GM21576 (cell line): ENCODE data around the gene SH2D3A.

Experiments used
- ATAC-seq: cut with Tn5 transposase; IDR thresholded peaks from one replicate; pipeline ENCODE4 v1.9.1; 2021; ENCODE audit warnings: mild to moderate bottlenecking, moderate library complexity; ENCODE audit not compliant: unreplicated experiment

The SH2D3A gene

DNA sequence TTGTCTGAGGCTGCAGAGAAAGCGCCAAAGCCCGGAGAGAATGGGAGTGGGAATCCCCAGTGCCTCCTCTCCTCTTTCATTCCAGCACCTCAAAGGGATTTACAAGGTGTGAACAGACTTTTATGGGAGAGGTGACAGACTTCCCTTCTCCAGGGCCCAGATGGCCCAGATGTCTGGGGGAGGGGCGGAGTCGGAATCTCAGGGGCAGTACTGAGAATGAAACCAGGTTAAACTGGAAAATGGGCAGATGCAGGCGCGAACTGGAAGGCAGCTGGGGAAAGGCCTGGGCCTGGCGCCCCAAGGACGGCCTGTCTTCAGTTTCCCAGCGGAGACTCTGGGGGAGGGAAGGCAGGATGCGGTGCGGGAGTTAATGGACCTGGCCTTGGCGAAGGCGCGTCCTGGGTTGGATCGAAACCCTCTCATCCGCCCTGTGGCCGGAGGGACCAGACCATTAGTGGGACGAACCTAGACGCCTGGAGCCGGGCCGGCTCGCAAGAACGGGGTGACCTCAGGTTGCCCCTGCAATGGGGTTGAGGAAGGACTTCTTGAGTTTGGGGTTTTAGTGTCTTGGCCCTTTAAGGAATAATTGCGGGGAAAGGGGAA is 28.3 kb downstream of the SH2D3A start:
- no peak for ATAC-seq

DNA sequence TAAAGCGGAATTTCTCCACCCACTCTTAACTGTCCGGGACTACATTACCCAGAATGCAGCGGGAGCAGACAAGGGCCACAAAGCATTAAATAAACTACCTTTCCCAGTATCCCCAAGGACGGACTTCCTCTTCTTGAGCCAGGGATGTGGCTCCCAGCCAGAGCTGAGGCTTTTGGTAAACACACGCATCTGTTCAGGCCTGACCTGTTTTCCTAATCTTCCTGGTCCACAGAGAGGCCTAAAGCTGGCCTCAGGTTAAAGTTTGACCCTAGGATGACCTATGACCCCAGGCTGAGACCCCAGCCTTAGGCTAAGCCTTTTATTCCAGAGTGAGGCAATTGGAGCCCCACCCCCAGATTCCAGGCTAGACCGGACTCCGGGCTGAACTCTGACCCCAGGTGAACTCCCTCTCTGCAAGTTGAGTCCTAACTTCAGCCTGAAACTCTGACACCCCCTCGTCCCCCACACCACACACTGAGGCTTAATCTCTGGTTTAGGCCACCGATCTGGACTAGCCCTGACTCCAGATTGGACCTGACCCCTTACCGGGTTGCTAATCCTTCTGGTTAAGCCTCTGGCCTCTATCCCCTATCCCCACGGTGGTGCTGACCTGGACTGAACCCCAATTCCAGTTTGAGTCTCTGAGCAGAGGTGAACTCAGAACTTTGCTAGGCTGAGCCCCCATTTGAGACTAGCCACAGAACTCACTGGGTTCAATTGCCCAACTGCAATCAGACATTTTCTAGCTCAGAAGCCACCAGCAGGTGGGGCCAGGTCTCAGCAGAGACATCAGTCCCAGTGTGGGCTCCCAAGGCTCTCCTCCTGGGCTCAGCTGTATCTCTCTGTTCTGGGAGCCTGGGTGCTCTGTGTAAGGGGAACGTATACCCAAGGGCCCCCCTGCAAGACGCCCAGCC is 29.1 kb downstream of the SH2D3A start:
- ATAC-seq, result peak; percentile 1

DNA sequence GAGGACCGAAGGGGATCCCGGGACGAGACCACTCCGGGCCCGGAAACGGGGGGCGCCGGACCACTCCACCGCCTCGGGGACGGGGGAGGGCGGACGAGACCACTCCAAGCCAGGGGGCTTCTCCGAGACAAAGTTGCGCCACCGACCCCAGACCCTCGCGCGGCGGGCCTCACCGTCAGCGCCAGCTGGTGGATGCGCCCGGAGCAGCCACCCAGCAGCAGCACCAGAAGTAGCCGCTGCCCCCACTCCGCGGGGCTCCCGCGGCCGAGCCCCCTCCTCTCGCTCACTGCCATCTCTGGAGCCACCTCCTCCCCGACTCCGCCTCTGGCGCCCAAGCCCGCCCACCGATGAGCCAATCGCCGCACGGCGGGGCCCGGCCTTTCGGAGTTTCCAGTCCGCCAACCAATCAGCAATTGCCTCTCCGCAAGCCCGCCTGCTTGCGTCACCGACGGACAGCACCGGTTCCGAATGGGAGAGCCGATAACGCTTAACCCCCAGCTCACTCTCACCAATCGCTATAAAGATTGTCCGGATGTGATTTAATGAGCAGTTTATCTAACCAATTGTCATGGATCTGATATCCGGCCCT is 29.9 kb downstream of the SH2D3A start, which contains the start of gene GPR108:
TSS of gene GPR108 (minus strand) at position 297 of the 589 bp plus-strand sequence. CDS start at position 293, 4 bp downstream.
- ATAC-seq, result peak; percentile 51

DNA sequence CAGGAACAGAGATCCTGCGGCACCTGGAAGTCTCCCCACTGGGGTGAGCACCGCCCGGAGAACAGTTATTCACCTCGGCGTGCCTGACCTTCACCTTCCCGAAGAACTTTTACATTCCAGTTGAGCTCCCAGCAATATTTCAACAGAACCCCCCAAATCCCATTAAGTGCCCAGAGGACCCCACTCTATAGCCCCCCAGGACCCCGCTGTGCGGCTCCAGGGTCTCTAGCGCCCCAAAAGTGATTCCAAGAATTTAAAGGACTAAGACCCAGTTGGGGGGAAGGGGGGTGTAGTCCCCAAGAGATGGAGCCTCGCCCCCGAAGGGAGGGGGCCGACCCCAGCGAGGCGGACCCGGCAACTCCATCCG is 30.3 kb downstream of the SH2D3A start:
- ATAC-seq, result no peak

DNA sequence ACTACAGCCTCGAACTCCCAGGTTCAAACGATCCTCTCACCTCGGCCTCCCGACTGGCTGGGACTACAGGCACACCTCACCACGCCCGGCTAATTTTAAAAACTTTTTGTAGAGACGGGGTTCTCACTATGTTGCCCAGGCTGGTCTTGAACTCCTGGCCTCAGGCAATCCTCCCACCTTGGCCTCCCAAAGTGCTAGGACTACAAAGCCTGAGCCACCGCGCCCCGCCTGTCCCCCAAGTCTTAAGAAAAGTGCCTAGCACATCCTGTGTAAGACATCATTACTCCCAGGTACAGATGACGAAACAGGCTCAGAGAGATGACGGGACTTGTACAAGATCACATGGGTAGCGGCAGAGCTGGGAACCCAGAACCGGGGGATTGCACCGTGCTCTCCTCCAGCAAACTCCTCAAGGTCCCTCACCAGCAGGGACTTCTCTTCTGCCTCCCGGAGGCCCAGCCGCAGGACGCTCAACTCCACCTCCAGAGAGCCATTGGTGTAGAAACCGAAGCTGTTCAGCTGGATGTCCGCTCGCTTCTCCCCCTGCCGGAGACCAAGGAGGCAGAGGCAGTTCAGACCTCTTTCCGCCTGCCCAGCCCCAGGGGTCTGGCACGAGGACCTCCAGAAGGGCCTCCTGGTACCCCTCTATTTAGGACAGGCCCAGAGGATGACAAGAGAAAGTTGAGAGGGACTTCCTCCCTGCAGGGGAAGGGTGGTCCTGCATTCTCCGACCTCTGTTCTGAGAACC is 30.9 kb downstream of the SH2D3A start:
- no peak for ATAC-seq

DNA sequence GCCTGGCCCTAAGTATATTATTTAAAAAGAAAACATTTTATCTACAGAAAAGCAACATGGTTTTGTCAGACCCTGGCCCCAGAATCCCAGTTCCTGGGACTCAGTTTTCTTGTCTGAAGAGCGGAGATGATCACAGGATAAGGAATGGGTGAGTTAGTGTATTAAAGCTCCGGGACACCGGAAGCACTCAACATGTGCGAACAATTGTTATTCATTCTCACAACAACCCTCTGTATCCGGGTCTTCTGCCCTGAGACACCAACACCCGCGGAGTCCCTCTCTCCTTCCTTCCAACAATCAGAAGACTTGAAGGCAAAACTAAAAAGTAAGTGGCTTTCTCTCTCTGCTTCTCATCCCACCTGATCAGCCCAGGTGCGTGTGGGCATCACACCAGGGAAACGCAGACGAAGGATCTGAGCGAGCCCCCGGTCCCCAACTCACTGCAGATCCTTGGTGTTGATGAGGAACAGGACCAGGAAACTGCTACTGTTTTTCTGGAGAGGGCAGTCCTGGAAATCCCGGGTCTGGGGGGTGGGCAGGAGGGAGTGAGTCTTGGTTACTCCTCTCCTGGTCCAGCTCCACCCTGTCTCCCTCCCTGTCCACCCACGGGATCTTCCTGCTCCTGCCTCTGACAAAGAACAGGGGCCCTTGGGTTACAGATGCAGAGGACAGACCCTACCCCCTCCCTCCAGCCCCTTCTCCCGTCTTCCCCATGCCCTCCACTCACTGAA is 31.9 kb downstream of the SH2D3A start:
- ATAC-seq, result no peak

DNA sequence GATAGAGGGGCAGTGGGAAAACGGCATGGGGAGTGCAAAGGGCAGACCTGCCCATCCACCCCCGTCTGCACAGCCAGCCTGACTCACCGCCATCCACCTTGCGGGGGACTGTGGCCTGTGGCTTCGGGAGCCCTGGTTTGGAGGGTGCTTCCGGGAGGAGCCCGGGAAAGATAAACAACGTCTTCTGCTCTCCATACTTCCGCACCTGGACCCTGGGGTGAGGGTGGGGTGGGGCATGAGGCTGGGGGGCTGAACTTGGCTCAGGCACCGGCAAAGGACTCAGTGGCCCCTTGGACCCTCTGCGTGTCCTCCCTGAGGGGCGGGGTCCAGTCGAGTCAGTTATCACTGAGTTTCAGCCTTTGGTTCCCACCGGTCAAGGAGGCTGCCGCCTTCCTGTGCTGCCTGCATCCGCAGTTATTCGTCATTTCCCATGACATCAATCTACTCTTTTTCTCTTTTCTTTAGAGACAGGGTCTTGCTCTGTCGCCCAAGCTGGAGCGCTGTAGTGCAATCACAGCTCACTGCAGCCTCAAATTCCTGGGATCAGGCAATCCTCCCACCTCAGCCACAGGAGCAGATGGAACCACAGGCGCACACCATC is 33.0 kb downstream of the SH2D3A start:
- no peak for ATAC-seq

DNA sequence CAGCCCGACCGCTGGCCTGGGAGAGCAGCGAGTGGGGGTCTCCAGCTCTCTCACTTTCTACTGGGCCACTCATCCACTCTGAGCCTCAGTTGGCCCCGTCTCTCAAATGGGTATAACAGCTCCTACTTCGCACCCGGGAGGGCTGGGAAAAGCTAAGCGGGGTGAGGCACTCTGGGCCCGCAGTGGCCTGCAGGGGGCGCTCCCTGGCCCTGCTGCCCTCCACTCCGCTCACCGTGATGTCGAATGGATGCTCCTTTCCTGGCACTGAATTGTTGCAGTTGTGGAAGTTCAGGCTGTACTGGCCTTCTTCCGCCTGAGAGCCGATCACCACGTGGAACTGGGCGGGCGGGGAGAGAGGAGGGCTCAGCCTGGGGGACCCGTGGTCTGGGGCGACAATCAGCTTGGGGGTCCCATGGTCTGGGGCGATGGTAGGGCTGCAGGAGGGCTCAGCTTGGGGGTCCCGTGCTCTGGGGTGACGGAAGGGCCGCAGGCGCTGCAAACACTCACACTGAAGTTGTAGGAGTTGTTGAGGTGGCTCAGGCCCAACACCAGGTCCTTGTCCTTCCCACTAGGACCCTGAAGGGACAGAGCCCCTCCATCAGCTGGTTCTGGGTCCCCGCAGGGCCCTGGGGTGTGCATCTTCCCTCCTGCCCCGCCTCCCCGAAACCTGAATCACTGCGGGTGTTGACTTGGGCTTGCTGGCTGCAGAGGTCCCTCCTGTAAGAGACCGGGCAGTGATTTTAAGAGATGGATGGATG is 33.7 kb downstream of the SH2D3A start:
- no peak for ATAC-seq

DNA sequence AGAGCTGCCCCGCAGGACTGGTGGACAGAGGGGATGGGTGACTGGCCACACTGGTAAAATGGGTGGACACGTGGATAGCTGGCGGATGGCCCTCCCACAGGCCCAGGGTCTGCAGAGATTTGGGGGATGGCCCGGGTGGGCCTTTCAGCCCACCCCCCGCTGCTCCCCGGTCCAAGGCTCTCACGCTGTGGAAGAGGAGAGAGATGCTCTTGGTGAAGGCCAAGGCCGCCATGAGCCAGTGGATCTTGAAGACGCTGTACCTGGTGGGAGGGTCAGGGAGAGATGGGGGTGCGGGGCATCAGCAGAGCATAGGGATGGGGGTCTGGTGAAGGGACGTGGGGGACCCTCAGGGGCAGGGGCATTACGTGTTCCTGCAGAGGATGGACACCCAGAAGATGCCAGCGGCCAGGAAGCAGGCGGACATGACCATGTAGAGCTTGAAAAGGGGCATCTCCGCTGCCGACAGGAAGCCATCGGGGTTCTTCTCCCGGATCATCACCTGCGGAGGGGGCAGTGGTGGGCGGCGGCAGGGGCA is 34.4 kb downstream of the SH2D3A start:
- no peak for ATAC-seq

DNA sequence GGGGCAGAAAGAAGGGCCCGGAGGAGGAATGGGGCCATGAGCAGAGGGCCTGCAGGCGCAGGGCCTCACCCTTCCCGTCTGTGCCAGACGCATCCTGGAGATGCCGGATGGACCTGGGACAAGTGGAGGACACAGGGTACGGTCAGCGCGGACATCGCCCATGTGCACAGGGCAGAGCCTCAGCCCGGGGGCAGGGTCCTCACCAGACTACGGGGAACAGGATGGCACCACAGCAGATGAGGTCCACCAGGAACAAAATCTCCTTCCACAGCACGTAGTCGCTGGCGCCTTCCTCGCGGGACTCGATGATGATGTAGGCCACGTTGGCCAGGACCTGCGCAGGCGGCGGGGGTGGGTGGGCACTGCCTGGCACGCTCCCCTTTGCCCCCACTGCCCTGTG is 35.4 kb downstream of the SH2D3A start:
- no peak for ATAC-seq

DNA sequence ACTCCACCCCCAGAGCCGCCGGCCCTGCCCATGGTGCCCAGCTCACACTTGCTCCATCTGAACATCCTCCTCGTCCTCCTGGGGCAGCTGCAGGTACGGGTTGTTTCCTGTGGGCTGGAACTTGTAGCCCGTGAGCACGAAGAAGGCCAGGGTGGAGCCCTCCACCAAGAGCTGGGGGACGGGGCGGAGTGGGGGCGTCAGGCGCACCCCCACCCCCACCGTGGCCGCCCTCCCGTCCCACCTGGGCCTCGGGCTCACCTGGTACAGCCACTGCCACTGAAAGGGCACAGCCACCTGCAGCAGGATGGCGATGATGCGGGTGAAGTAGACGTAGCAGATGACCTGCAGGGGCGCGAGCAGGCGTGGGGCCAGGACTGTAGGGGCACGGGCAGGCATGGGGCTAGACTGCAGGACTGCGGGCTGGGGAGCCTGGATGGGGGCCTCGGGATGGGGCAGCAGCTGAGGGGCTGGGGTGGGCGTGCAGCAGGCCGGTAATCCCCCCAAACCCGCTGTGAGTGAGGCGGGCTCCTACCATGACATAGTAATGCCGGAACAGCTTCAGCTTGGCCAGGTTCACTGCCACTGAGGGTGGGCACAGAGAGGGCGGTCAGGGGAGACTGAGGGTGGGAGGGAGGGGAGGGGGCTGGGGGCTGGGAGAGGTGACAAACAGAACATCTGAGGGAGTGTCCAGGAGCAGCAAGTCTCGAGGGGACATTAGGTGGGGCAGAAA is 36.1 kb downstream of the SH2D3A start:
- no peak for ATAC-seq

DNA sequence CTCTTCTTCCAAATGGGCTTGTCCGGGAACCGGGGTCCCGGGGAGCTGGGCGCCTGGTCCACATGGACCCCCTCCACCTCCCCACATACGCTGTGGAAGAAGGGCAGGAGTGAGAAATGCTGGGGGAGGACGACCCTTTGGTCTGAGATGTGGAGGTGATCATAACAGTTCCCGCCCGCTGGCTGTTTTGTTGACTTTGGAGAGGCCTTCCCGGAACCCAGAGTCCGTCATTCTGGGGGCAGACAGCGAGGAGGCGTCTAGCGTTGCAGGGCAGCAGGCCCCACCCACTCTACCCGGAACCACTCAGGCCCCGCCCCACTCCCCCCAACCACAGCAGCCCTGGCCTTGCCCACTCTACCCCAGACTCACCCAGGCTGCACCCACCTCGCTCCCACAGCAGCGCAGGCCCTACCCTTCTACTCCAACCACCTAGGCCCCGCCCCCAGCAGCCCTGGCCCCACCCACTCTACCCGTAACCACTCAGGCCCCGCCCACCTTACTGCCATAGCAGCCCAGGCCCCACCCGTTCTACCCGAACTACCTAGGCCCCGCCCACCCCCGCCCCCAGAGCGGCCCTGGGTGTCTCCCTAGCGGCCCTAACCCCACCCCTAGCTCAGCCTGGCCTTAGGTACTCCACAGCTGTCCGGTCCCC is 37.0 kb downstream of the SH2D3A start:
- no peak for ATAC-seq

DNA sequence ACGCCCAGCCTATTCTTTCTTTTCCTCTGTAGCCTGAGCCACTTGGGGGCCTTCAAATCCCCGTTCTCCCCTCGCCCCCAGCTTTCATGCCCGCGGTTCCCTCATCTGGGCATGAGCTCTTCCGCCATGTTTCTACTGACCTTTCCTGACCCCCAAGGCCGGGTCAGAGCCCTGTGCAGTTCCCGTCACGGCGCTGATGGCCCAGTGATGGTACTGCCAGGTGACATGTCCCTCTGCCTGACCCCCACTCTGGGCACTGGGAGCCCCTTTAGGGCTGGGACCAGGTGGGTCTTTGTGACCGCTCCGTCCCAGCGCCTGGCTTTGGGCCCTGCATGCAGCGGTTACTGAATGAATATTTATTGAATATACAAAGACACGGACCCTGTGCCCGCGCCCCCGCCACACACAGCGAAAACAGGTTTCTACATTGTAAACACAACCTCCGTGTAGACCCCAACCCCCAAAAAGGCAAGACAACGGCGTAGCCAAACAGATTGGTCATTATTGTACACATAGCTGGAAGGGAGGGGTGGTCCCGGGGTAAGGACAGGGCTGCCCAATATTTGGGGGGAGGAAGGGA is 37.6 kb downstream of the SH2D3A start:
- no peak for ATAC-seq

DNA sequence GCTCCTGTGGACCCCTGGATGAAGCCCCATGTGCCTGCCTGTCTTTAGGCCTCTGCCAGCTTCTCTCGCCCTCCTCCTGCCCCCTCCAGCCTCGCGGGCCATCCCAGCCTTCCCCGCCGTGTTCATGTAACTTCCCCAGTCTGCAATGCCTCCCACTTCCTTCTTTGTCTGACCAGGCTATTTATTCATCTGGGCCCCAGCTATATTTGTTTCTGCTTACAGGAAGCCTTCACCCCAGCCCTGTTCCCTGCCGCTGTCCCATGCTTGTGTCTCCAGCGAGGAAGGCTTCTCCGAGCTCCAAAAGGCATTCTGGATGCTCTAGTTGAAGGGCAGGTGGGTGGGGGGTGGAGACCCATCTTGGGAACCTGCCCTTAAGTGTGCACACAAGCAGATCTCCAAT is 38.9 kb downstream of the SH2D3A start:
- no peak for ATAC-seq

DNA sequence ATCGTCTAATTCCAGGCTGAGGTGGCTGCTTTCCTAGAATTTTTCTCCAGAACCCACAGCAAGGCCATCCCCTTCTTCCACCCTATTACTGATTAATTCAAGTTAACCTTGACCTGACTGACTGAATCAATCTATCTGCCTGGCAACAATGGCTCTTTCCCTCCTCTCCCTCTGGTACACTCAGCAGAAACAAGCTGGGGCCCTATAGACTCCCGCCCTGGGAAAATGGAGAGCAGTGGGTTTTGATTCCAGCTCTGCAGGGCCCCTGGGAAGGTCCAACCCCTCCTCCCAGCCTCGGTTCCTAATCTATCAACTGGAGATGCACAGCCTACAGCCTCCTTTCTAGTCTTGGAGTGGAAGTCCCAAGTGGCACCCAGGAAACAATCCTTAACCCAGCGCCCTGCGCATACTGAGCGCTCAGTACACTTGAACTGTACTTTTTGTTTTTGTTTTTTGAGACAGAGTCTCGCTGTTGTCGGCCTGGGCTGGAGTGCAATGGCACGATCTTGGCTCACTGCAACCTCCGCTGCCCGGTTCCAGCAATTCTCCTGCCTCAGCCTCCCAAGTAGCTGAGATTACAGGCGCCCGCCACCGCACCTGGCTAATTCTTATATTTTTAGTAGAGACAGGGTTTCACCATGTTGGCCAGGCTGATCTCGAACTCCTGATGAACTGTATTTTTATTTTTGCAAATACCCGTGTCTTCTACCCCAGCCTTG is 41.6 kb downstream of the SH2D3A start:
- no peak for ATAC-seq

DNA sequence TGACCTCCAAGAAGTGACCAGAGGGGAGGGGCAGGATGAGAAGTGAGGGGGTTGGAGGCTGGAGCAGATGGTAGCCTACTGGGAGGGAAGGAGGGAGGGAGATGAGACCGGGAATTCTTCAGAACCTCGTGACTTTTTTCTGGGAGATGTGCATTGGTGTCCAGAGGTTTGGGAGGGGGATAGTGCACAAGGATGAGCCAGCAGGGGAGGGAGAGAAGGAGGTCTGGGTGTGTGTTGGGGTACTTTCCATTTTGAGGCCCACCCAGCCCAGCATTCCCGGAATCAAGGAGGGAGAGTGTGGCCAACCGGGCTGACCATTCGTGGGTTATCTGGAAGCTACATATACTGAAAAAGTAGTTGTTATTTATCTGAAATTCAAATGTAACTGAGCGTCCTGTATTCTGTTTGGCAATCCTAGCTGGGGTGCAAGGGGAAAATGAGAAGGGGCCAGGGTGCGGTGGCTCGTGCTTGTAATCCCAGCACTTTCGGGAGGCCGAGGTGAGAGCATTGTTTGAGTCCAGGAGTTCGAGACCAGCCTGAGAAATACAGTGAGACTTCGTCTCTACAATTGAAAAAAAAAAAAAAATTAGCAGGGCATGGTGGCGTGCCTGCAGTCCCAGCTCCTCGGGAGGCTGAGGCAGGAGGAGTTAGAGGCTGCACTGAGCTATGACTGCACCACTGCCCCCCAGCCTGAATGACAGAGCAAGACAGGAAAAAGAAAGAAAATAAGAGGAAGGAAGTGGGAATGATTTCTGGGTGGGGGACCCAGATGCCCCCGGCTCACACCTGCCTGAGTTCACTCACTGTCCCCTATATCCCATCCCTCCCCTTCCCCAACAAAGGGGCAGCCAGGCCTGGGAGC is 42.4 kb downstream of the SH2D3A start:
- no peak for ATAC-seq
